HuH-7.5 (cell line): ENCODE results near the gene DSE.

Source experiments
- DNase-seq: peaks from one replicate; pipeline ENCODE4 v3.0.0; 2011; ENCODE audit warnings: low spot score

Gene DSE

GRCh38 chr6:116482780-116483179, 112.0 kb downstream of the DSE start:
- DNase-seq = no peak

DNA sequence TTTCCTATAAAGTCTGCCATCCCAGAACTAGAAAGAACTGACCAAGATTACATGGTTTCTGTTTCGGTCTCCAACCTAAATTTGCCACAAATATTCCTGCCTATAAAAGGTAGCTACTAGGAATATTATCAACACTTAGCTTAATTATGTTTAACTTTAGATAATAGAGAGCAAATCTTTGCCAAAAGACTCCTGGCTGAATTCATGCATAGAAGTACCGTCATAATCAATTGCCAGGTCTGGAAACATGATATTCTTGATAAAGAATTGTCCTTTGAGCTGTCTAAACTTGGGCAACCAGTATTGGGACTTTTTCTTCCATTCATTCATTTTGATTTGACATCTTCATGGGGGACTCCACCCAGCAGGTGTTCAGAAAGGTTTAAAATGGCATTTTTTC, 112.9 kb downstream of the DSE start:
- no peak for DNase-seq

DNA sequence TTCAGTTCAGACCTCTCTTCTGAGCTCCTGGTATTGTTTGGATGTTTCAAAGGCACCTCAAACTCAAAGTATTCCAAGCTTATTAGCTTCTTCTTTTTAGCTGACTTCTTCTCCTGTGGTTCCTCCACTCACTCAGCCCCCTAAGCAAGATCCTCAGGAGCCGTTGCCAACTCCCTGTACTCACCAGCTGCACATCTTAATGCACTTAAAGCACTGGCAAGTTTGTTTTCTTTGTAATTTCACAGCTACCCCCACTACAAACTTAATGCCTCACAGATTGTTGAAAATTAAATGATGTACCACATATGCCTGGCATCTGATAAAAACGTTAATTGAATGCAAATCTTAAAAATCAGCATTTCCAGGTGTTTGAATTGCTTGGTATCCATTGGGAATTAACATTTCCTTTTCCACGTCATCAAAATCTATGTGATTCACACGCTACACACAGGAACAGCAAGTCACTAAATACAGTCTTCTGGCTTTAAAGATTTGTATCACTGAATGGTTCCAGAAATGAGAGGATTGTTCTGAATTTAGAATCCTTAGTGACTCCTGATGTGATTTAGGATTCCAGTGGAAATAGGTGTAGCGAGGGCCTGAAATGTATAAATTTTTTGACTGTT, 114.9 kb downstream of the DSE start:
- no peak for DNase-seq

GRCh38 chr6:116491610-116492330, 121.0 kb downstream of the DSE start:
- no peak for DNase-seq

- DNase-seq = no peak
Measured at GRCh38 chr6:116492331-116493067, 121.8 kb downstream of the DSE start.
